Measurements from ENCODE around the gene LRRC15.

- TF ChIP-seq, protein P1, sequence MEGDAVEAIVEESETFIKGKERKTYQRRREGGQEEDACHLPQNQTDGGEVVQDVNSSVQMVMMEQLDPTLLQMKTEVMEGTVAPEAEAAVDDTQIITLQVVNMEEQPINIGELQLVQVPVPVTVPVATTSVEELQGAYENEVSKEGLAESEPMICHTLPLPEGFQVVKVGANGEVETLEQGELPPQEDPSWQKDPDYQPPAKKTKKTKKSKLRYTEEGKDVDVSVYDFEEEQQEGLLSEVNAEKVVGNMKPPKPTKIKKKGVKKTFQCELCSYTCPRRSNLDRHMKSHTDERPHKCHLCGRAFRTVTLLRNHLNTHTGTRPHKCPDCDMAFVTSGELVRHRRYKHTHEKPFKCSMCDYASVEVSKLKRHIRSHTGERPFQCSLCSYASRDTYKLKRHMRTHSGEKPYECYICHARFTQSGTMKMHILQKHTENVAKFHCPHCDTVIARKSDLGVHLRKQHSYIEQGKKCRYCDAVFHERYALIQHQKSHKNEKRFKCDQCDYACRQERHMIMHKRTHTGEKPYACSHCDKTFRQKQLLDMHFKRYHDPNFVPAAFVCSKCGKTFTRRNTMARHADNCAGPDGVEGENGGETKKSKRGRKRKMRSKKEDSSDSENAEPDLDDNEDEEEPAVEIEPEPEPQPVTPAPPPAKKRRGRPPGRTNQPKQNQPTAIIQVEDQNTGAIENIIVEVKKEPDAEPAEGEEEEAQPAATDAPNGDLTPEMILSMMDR (IDR thresholded peaks at IDR 0.05), result no peak
- no peak for TF ChIP-seq POLR2A (IDR thresholded peaks at IDR 0.05)
These were observed 41.4 kb downstream of the LRRC15 start for GRCh38 chr3:194328053-194328657.

Measured in thyroid gland (tissue), 4 donors.